Cardiac fibroblast (primary cell): Measurements from ENCODE around the gene ANKLE1.
A peak's percentile ranks its signal among the peaks of the same experiment; 100 is the strongest.

Source experiments
- DNase-seq, 2 donors: peaks; one replicate each; pipeline versions ENCODE4 v3.0.0 to v3.0.0-alpha.2; 2010; ENCODE audit warnings: low read depth in 2 of 2
- H3K4me3 ChIP-seq, 2 donors: replicated peaks in 1 of 2; 1 replicate in 1 of 2; 2 replicates in 1 of 2; pipeline ENCODE4 v1.5.1; 2011; ENCODE audit warnings: low read depth in 2 of 2, low read length in 2 of 2, mild to moderate bottlenecking in 2 of 2, moderate library complexity in 1 of 2
- CTCF ChIP-seq: IDR thresholded peaks from one replicate; pipeline ENCODE4 v1.5.1; 2011; ENCODE audit warnings: low read depth, mild to moderate bottlenecking, low read length, inconsistent platforms

Gene ANKLE1

GRCh38 chr19:17331045-17331558 is 49.4 kb downstream of the ANKLE1 start:
- no peak for DNase-seq
- no peak overlapping the region for H3K4me3 ChIP-seq
- TF ChIP-seq CTCF: no peak

GRCh38 chr19:17332360-17332676 is 50.6 kb downstream of the ANKLE1 start:
- DNase-seq: no peak
- H3K4me3 ChIP-seq: no peak overlapping the region
- TF ChIP-seq CTCF: no peak

GRCh38 chr19:17332677-17333581 is 51.2 kb downstream of the ANKLE1 start:
- peak; percentile 56 to 59 for DNase-seq
- no peak for TF ChIP-seq CTCF
- no peak overlapping the region for H3K4me3 ChIP-seq

GRCh38 chr19:17333611-17334413 is 52.1 kb downstream of the ANKLE1 start:
- H3K4me3 ChIP-seq: peak overlapping the region; percentile 63 to 64
- peak; percentile 70 to 81 for DNase-seq
- TF ChIP-seq CTCF: no peak

GRCh38 chr19:17334414-17335409 is 53.0 kb downstream of the ANKLE1 start, which contains the start of gene ANO8:
ANO8 (minus strand) TSS chr19:17334855; CDS start chr19:17334670, 185 bp downstream.
- peak; percentile 99 for DNase-seq
- H3K4me3 ChIP-seq: peak within 1 kb of the TSS; percentile 63 to 64
- no peak for TF ChIP-seq CTCF

GRCh38 chr19:17335575-17335974 is 53.9 kb downstream of the ANKLE1 start:
- H3K4me3 ChIP-seq: no peak overlapping the region
- no peak for TF ChIP-seq CTCF
- no peak for DNase-seq
